ENCODE data around the gene CFAP52. TPM values are rescaled to one million over a fixed set of nuclear protein-coding genes. Genes with fewer than 3 reads are reported as not detected.

The CFAP52 gene
- total and polyA plus RNA-seq, 2 of the 13 experiments (the other 11 are each of a cell fraction or from before 2014, with no cell fraction given): not detected

- TF ChIP-seq ZNF414 (CRISPR knock-in tag; IDR thresholded peaks at IDR 0.05): no peak
- TF ChIP-seq, protein P1, sequence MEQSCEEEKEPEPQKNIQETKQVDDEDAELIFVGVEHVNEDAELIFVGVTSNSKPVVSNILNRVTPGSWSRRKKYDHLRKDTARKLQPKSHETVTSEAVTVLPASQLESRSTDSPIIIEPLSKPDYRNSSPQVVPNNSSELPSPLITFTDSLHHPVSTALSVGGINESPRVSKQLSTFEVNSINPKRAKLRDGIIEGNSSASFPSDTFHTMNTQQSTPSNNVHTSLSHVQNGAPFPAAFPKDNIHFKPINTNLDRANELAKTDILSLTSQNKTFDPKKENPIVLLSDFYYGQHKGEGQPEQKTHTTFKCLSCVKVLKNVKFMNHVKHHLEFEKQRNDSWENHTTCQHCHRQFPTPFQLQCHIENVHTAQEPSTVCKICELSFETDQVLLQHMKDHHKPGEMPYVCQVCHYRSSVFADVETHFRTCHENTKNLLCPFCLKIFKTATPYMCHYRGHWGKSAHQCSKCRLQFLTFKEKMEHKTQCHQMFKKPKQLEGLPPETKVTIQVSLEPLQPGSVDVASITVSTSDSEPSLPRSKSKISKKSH (CRISPR knock-in tag; IDR thresholded peaks at IDR 0.05; ENCODE audit: borderline replicate concordance): peak; percentile 94
- TF ChIP-seq, protein P2, sequence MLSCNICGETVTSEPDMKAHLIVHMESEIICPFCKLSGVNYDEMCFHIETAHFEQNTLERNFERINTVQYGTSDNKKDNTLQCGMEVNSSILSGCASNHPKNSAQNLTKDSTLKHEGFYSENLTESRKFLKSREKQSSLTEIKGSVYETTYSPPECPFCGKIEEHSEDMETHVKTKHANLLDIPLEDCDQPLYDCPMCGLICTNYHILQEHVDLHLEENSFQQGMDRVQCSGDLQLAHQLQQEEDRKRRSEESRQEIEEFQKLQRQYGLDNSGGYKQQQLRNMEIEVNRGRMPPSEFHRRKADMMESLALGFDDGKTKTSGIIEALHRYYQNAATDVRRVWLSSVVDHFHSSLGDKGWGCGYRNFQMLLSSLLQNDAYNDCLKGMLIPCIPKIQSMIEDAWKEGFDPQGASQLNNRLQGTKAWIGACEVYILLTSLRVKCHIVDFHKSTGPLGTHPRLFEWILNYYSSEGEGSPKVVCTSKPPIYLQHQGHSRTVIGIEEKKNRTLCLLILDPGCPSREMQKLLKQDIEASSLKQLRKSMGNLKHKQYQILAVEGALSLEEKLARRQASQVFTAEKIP (CRISPR knock-in tag; IDR thresholded peaks at IDR 0.05; ENCODE audit: borderline replicate concordance): no peak
- no peak for TF ChIP-seq ZNF737 (CRISPR knock-in tag; IDR thresholded peaks at IDR 0.05; ENCODE audit: borderline replicate concordance)
- no peak for TF ChIP-seq ZNF101 (CRISPR knock-in tag; IDR thresholded peaks at IDR 0.05; ENCODE audit: borderline replicate concordance, low read depth)
- TF ChIP-seq, protein P3, sequence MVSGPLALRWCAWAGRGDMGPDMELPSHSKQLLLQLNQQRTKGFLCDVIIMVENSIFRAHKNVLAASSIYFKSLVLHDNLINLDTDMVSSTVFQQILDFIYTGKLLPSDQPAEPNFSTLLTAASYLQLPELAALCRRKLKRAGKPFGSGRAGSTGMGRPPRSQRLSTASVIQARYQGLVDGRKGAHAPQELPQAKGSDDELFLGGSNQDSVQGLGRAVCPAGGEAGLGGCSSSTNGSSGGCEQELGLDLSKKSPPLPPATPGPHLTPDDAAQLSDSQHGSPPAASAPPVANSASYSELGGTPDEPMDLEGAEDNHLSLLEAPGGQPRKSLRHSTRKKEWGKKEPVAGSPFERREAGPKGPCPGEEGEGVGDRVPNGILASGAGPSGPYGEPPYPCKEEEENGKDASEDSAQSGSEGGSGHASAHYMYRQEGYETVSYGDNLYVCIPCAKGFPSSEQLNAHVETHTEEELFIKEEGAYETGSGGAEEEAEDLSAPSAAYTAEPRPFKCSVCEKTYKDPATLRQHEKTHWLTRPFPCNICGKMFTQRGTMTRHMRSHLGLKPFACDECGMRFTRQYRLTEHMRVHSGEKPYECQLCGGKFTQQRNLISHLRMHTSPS (CRISPR knock-in tag; IDR thresholded peaks at IDR 0.05; ENCODE audit: low read depth): no peak
- peak; percentile 92 for TF ChIP-seq PHF20 (CRISPR knock-in tag; IDR thresholded peaks at IDR 0.05)
- TF ChIP-seq JDP2 (CRISPR knock-in tag; IDR thresholded peaks at IDR 0.05; ENCODE audit: borderline replicate concordance): no peak
- TF ChIP-seq TOE1 (CRISPR knock-in tag; IDR thresholded peaks at IDR 0.05): no peak
- TF ChIP-seq MLX (CRISPR knock-in tag; IDR thresholded peaks at IDR 0.05): 0 out of 2 replicates have a peak, but pooled peaks have one; percentile 32
- peak; percentile 12; the same call in 1 of the 2 replicates for TF ChIP-seq ZNF605 (CRISPR knock-in tag; IDR thresholded peaks at IDR 0.05)
- no peak; the same call in 1 of the 2 replicates for TF ChIP-seq ZNF543 (CRISPR knock-in tag; IDR thresholded peaks at IDR 0.05)
- peak; percentile 50; the same call in 1 of the 2 replicates for TF ChIP-seq TBX2 (CRISPR knock-in tag; IDR thresholded peaks at IDR 0.05; ENCODE audit: borderline replicate concordance)
- TF ChIP-seq NKX3-1 (CRISPR knock-in tag; IDR thresholded peaks at IDR 0.05): no peak
- no peak for TF ChIP-seq SNRNP70 (IDR thresholded peaks at IDR 0.05; ENCODE audit: low read depth, low read length)
- TF ChIP-seq YY1 (IDR thresholded peaks at IDR 0.05; ENCODE audit: insufficient read depth, insufficient replicate concordance, low read depth, low read length): peak; percentile 72
- TF ChIP-seq GTF2F1 (IDR thresholded peaks at IDR 0.05; ENCODE audit: low read length): no peak
- TF ChIP-seq GABPB1 (CRISPR knock-in tag; IDR thresholded peaks at IDR 0.05): peak; percentile 93
- peak; percentile 62; the same call in 1 of the 2 replicates for TF ChIP-seq CBFB (CRISPR knock-in tag; IDR thresholded peaks at IDR 0.05)
- TF ChIP-seq RBM22 (optimal IDR thresholded peaks at IDR 0.05; ENCODE audit: low read length): no peak
- peak; percentile 36 for TF ChIP-seq RBM39 (IDR thresholded peaks at IDR 0.05; ENCODE audit: low read depth, low read length, poor library complexity, severe bottlenecking)
- TF ChIP-seq HNRNPUL1 (IDR thresholded peaks at IDR 0.05; ENCODE audit: low read depth, low read length): no peak
- TF ChIP-seq PITX1 (CRISPR knock-in tag; IDR thresholded peaks at IDR 0.05): peak; percentile 59; the same call in 1 of the 2 replicates
- no peak for TF ChIP-seq ZNF713 (CRISPR knock-in tag; IDR thresholded peaks at IDR 0.05)
These were observed 901 bp upstream of the CFAP52 start, which contains the start of gene STX8 (continued) for GRCh38 chr17:9575381-9576101.
